ENCODE results near the gene COX6A2.
"Not testable (repeated sequence)": the region's sequence is repeated elsewhere in the genome, so short reads cannot be mapped to it uniquely, and the experiment has no call there.

COX6A2 gene

GRCh38 chr16:31438414-31438813, 10.3 kb upstream of the COX6A2 start:
- DNase-seq (ENCODE audit: low read depth in 2 of 2): no peak

GRCh38 chr16:31436221-31437045, 8.3 kb upstream of the COX6A2 start:
- DNase-seq (ENCODE audit: low read depth in 2 of 2): no peak

- DNase-seq (ENCODE audit: low read depth in 2 of 2): no peak
Measured at GRCh38 chr16:31435341-31436220, 7.4 kb upstream of the COX6A2 start.

DNA sequence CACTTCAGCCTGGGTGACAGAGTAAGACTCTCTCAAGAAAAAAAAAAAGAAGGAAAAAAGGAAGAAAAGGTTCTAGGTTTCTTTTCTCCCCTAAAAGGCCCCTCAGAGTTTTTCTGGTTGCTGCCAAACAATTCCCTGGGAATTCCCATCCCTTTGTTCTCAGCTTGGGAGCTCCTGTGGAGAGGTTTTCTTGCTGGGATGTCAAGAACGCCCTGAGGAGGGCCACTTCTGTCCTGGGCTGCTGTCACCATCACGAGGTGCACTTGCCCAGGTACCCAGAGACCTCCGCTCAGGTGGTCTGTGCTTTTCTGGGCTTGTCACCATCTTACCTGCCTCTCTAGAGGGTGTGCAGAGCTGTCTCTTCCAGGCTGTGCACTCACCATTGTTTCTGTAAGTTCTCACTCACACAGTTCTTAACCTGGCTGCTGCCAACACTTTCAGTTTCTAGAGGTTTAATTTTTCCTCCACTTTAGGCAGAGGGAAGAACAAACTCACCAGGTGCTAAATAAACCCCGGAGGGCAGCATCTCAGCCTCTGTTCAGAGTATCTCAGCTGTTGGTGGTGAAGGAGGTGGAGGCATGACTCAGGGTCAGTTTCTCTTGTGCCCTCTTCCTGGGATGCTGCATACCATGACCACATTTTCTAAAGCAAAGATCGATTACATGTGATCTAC, 2.4 kb upstream of the COX6A2 start:
- no peak for DNase-seq (ENCODE audit: low read depth in 2 of 2)

DNA sequence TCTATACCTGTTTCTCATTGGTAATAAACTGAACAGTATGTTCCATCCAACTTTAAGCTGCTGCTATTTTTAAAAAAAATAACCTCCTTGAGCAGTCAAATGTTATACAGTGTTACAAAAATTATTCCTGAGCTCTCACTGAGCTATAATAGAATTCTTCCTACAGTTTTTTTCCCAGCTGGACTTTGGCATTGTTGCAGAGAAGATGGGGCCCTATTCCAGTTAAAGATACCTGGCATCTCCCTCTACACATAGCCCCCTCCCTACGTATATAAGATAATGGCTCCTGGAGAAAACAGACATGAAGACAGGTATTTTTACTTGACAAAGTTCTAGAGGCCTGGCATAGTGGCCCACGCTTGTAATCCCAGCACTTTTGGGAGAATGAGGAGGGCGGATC, 1.6 kb upstream of the COX6A2 start:
- DNase-seq (ENCODE audit: low read depth in 2 of 2): no peak

GRCh38 chr16:31429314-31429713, 1.2 kb upstream of the COX6A2 start:
- no peak for DNase-seq (ENCODE audit: low read depth in 2 of 2)

DNA sequence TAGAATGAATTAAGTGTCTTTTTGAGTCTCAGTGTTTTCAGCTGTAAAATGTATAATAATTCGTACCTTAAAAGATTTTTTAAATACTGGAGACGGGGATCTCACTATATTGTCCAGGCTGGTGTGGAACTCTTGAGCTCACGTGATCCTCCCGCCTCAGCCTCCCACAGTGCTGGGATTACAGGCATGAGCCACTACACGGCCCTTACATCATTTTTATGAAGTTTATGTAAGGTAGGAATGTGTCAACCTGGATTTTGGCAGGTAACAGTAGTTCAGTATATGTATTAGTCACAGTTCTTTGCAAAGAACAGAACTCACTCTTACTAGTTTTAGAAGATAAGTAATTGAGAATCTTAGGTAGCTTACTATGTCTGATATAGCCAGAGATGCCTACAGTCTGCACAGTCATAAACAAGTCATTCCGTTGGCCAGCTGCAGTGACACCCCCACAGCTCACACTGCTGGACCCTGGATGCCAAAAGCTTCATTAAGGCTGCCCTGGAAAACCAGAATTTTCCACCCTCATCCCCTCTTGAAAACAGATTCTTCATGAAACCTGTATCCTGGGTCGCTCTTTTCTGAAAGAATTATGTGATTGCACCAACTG, 583 bp upstream of the COX6A2 start:
- no peak for DNase-seq (ENCODE audit: low read depth in 2 of 2)

DNA sequence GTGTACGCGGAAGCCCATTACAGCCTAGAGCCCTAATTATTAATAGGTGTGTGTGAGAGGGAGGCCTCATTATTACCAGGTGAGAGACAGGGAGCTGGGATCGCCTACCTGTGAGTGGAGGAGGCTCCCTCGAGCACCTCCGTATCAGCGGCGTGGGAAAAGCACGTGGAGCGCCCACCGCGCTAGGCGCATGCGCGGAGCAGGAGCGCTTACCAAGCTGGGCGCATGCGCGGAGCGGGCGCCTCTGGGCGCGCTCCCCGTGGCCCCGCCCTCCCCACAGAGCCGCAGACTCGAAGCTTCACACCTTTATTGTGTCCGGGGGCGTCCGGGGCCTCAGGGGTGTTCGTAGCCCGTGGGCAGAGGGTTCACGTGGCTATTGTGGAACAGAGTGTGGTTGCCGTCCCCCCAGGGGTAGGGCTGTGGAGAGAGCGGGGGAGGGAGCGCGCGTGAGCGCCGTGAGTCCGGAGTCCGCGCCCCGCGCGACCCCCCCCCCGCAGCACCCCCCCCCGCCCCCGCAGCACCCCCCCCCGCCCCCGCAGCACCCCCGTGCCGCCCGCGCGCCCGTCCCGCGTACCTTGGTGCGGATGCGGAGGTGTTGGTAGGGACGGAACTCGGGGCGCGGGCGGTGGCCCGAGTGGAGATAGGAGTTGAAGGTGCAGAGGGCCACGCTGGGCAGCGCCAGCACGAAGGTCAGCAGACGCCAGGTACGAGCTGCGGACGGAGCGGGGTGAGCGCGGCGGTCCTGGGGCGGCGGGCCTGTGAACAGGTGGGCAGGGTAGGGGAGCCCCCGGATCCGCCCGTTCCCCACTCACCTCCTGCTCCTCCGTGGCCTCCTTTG, 500 bp downstream of the COX6A2 start:
- peak; percentile 29 to 50 for DNase-seq (ENCODE audit: low read depth in 2 of 2)

GRCh38 chr16:31423801-31424200, 4.4 kb downstream of the COX6A2 start:
- DNase-seq (ENCODE audit: low read depth in 2 of 2): no peak

DNA sequence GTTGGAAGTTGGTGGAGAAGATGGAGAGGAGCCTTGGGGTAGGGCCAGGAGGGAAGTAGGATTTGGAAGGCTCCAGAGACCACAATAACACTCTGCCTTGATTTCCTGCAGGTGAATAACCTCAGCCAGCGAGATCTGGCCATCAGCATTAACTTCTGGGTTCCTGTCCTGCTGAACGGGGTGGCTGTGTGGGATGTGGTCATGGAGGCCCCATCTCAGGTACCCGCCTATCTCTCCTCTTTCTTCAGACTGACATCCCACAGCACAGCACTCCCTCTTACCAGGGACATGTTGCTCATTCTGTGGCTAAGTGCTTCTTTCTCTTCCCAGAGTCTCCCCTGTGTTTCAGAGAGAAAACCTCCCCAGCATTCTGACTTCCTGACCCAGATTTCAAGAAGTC, 4.9 kb downstream of the COX6A2 start:
- no peak for DNase-seq (ENCODE audit: low read depth in 2 of 2)

GRCh38 chr16:31421587-31421986, 6.6 kb downstream of the COX6A2 start:
- DNase-seq (ENCODE audit: low read depth in 2 of 2): no peak

- no peak for DNase-seq (ENCODE audit: low read depth in 2 of 2)
Measured at GRCh38 chr16:31420037-31420436, 8.1 kb downstream of the COX6A2 start.

DNA sequence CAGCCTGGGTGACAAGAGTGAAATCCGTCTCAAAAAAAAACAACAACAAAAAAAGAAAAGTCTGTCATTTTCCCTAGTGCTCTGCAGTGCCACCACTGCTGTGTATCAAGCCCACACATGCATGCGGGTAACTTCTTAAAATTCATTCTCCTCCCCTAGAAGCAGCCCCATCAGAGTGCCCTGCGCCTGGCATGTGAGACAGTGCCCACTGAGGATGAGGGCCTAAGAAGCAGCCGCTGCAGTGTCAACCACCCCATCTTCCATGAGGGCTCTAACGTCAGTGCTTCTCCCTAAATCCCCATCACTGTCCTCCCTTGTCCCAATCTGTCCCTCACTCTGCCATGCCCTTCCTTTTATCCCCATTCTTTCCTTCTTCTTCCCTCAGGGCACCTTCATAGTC, 10.2 kb downstream of the COX6A2 start:
- no peak for DNase-seq (ENCODE audit: low read depth in 2 of 2)

- not testable (repeated sequence) for DNase-seq (ENCODE audit: low read depth in 2 of 2)
Measured at GRCh38 chr16:31417036-31417435, 11.1 kb downstream of the COX6A2 start.

DNA sequence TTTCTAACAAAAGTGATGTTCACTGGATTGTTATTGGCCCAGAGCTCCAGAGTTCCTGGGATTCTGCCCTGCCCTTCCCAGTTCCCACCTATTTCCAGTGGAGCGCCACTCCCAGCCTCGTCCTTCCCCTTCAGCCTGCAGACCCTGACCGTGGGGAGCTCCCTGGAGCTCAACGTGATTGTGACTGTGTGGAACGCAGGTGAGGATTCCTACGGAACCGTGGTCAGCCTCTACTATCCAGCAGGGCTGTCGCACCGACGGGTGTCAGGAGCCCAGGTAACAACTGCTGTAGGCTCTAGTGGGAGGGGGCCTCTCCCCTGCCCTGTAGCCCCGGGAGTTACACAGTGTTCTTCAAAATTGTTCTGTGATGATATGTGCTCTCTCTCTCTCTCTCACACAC, 11.8 kb downstream of the COX6A2 start:
- no peak for DNase-seq (ENCODE audit: low read depth in 2 of 2)

DNA sequence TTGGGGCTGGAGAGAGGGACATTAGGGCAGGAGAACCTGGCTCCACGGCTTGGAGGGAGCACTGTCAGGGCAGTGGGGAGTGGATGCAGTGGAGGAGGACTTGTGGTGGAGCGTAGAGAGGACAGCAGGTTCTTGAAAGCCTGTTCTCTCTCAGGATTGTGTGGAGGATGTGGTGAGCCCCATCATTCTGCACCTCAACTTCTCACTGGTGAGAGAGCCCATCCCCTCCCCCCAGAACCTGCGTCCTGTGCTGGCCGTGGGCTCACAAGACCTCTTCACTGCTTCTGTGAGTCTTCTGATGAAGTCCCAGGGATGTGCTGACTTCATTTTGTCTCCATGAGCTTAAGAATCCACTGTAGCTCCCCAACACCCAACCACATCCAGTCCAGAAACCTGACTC, 13.5 kb downstream of the COX6A2 start:
- no peak for DNase-seq (ENCODE audit: low read depth in 2 of 2)

- DNase-seq (ENCODE audit: low read depth in 2 of 2): no peak
Measured at GRCh38 chr16:31413943-31414342, 14.2 kb downstream of the COX6A2 start.

DNA sequence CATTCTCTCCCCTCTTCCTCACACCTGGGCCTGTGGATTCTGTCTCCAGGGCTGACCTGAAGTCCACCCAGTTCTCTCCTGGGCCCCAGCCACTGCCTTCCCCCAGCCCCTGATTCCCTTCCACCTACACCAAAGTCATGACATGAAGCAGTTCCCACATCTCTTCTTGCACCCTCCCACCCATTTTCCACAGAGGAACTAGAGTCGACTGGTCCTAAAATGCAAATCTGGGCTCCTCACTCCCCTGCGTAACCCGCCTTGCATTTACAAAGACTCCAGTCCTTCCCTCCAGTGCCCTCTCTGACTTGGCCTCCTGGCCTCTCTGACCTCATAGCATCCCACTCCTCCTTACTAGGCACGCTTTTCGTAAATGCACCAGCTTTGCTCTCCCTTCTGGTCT, 14.8 kb downstream of the COX6A2 start:
- DNase-seq (ENCODE audit: low read depth in 2 of 2): no peak

DNA sequence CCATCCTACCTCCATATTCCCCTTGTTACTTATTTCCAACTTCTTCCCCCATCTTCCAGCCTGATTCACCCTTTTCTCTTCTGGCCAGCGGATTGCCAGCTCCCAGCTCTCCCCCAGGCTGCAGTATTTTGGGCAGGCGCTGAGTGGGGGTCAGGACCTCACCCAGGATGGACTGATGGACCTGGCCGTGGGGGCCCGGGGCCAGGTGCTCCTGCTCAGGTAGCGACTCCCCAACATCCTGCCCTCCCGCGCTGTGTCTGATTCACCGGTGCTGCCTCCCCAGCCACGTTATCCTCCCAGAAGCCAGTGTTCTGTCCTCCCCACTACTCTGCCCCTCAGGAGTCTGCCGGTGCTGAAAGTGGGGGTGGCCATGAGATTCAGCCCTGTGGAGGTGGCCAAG, 15.4 kb downstream of the COX6A2 start:
- DNase-seq (ENCODE audit: low read depth in 2 of 2): no peak

- no peak for DNase-seq (ENCODE audit: low read depth in 2 of 2)
Measured at GRCh38 chr16:31411024-31411844, 16.9 kb downstream of the COX6A2 start.

Measured in stimulated activated CD4-positive, alpha-beta T cell treated with anti-CD3 and anti-CD28 coated beads, Interleukin-1b, Interleukin-23, amount 100 ng/mL, for 1 hour (primary cell).